ENCODE results near the gene HMX3.
A peak's percentile ranks its signal among the peaks of the same experiment; 100 is the strongest.

The HMX3 gene

DNA sequence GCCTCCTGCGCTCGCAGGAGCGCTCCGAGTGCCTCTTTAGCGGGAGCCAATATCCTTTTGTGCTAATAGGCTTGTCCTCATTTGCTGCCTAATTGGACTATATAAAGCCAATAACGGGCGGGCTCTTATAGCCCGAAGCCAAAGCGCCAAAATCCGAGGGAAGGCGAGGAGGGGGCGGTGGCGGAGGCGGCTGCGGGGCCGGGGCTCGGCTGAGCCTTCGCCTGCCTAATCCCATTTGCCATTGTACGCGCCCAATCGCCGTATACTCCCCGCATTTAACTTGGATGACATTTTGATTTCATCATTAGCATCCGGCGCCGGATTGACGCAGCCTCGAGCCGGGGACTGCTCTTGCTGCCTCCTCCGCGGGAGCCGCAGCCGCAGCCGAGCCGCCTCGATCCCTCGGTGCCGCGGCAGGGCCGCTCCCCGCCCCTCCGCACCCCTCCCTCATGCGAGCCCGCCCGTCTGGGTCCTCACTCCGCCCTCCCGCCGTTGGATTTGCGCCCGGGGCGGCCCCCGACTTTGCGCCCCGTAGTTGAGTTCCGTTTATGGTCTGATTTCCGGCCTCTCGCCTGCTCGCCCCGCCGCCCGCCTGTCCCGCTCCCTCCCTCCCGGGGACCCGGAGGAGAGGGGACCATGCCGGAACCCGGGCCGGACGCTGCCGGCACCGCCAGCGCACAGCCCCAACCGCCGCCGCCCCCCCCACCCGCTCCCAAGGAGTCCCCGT lies at the start of gene HMX3:
Gene HMX3 (plus strand): TSS at position 556 of the 727 bp plus-strand sequence. CDS start 81 bp downstream, at position 637.
- no peak for DNase-seq (ENCODE audit: low read depth, low spot score)

DNA sequence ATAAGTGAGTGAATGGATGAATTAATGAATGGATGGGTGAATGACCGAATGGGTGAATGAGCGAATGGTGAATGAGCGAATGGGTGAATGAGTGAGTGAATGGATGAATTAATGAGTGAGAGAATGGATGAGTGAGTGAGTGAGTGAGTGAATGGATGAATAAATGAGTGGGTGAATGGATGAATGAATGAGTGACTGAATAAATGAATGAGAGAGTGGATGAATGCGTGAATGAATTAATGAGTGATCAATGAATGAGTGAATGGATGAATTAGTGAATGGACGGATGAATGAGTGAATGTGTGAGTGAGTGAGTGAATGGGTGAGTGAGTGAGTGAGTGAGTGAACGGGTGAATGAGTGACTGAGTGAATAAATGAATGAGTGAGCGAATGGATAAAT lies 49.5 kb upstream of the HMX3 start:
- DNase-seq (ENCODE audit: low read depth, low spot score) = no peak

DNA sequence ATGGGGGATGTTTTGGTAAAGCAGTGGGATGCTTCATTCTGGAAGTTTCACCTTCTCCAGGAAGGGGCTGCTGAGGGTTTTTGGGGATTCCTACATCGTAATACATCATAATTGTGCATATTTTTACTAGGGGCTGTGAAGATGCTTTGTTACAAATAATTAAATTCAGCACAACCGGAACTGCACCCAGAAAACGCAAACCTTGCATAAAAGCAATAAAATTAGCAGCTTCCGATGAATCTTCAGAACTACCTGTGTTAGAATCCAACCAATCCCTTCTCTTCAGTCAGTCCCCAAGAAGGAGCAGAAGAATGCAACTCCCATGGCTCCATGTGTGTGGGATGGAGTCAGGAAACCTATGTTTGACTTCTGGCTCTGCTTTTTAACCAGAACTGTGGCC lies 48.4 kb upstream of the HMX3 start:
- DNase-seq (ENCODE audit: low read depth, low spot score) = no peak

DNA sequence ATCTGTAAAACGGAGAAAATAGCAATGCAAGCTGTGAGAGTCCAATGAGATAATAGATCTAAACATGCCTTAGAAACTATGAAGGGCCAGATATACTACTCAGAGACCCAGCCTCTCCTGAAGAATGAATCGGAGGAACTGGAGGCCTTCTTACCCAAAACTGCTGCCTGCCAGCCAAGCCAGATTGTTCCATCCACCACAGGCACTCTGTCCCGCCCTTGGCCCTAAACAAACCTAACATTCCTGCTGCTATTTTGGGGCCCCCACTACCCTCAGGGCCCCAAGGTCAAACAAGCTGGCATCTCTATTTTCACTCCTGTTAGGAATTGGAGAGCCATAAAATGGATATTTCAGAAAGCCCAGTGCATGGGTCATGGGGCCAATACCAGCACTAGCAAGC lies 48.0 kb upstream of the HMX3 start:
- no peak for DNase-seq (ENCODE audit: low read depth, low spot score)

DNA sequence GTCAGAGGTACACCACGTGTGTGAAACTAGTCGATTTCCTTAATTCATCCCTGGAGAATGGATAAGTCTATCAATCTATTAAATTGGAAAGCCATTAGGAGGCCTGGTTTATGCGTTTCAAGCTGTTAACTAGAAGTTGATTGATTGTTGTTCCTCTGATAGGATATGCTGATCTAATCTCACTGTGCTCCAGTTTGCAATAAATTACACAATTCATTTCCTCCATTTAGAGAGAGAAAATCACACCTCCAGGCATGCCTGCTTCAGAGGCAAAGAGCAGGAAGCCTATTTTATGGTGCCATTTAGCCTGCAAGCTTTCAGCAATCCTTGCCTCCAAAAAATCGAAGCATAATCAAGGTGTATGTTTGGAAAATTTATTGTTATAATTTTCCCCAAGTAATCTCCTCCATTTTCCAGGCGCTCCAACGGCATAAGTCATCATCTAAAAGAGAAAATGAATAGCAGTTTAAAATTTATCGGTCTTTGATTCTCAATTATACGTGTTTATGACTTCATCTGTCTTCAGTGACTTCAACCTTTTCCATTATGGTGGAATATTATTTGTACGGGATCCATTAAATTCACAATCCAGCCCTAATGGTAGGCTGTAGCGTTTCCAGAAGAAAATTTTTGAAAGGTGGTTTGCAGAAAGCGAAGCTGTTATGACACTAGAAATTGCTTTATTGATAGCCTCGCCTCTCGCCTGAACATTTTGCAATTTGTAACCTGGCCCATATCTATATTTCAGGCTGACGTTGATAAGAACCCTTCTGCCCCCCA lies 42.9 kb upstream of the HMX3 start:
- DNase-seq (ENCODE audit: low read depth, low spot score) = no peak

DNA sequence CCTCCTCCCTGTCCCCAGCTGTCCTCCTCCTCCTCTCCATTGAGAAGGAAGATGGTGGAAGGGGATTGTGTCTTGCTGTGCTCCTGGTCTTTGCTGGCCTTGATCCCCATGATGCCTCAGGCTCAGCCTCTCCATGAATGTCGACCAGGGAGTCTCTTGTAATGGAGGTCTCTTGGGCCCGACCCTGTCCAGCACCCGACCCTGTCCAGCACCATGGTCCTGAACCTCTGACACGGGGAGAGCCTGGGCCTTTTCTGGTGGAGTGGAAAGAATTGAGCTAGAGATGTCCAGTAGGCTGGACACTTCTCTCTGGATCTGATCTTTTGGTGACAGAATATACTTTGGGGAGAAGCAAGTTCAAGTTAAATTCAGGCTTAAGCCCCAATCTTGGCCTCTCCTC lies 42.3 kb upstream of the HMX3 start:
- no peak for DNase-seq (ENCODE audit: low read depth, low spot score)

DNA sequence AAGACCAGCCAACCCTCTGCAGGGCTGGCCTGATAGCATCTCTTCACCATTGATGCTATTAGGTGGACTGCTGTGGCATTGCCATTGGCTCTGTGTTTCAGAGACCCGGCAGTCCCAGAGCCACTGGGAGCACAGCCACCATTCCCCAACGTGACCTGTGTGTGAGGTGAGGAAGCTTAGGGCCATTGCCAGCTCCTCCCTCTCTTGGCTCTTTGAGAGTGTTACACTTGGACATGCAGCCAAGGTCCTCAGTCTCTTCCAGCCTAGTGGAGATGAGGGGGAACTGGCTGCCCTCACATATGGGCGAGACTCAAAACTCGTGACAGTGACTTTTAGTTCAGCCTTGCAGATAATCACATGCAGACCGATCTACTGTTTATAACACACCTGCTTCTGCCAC lies 39.3 kb upstream of the HMX3 start:
- no peak for DNase-seq (ENCODE audit: low read depth, low spot score)

DNA sequence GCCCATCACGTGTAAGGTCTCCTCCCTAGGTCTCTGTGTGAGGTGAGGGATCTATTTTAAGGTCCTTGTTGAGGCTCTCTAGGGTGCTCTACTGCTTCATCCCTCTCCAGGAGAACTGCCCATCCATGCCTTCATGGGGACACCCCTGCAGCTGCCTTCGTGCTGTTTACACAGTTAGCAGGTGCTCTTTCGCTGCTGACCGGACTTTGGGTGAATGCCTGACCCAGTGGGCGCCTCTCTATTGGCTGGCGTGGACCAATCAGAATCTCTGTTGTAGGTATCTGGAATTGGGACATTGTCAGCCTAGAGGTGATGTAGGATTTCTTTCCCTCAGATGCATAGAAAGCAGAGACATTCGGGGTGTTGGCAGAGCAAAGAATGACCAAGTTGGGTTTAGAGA lies 38.7 kb upstream of the HMX3 start:
- no peak for DNase-seq (ENCODE audit: low read depth, low spot score)

DNA sequence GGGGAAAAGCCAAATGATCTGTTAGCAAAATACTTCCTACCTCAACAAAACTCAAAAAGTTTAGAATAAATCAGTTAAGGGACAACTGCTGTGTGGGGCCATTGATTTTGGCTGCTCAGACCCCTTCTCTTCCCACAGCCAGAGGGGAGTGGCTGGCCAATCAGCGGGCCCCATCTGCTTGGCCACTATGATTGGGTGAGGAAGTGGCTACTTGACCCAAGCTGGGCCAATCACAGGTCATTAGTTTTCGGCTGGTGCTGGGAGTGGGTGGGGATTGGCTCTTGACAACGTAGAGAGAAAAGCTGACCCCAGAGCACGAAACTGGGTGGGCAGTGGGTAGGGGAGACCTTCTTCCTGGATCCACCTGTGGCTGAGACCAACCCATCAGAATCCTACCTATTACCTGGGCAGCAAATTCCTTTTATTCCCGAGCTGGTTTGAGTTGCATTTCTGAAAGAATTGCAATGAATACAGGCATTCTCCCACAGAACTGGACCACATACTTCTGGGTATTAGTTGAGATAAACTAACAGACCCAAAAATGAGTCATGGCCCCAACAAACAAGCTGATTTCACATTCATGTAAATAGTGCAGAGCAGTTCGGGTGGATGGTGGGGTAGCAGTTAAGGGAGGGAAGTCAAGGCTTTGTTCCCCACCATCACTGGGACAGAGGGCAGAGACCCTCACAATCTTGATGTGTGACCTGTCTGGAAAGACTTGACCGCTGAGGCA lies 35.6 kb upstream of the HMX3 start:
- peak; percentile 7 for DNase-seq (ENCODE audit: low read depth, low spot score)

DNA sequence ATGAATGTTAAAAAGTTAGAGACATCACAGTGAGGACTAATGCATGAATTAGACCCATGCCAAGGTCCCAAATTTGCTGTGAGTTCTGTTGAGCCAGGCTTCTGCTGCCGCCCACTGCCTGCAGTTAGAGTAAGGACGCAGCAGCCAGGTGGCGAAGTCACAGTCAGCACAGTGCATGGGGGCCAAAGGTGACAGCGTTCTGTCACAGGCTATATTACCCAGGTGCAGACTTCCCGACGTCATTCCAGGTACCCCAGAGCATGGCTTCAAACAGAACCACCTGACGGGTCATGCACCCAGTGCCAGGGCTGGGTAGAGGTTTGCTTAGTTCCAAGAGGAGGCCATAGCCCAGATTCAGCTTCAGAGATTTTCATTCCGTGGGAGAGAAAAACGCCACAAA lies 33.9 kb upstream of the HMX3 start:
- DNase-seq (ENCODE audit: low read depth, low spot score) = no peak

DNA sequence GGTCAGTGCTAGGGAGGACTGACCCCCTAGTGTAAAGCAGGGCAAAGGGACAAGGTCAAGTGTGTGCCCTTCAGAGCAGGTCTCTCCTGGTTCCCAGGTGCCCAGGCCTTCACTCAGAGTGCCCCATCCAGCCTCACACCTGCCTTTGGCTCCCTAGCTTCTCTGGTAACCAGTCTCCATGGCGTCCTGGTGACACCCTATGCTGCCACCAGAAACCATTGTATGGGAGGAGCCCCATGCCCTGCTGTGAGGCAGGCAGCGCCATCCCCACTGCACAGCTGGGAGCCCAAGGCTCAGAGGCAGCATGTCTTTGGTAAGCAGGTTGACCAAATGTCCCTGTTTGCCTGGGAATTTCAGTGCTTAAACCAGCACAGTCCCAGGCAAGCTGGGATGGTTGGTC lies 33.1 kb upstream of the HMX3 start:
- DNase-seq (ENCODE audit: low read depth, low spot score) = no peak

DNA sequence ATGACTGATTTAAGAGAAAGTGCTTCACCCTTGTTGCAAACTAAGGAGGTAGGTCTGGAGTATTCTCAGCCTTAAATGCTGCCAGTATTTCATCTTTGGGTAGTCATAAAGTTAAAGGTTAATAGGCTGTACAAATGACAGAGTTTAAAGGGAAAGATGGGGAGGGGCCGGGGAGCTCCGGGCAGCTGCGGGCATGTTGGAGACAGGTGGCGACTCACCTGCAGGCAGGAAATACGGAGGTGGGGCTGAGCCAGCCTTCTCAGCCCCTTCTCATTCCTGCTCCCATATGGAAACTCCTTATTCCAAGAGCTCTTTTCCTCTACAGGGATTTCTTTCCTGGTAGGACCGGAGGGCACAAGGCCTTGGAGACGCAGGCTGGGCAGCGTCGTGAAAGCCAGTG lies 31.8 kb upstream of the HMX3 start:
- DNase-seq (ENCODE audit: low read depth, low spot score) = no peak

DNA sequence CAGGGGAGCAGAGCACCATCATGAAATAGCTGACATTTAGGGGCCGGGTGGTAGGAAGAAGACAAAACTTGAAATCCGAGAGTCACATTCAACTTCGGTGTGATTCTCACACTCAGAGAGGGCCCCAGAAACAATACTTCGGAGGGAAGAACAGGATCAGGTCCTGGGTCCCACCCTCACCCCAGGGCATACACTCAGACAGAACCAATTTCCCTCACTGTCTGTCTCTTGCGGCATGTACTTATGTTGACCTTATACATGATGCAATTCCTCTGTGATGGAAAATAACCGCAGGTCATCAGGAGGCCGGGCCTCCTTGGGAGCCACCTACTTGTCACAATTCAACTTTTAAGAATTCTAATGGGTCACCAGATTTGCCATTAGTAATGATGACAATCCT lies 26.3 kb upstream of the HMX3 start:
- DNase-seq (ENCODE audit: low read depth, low spot score) = no peak

DNA sequence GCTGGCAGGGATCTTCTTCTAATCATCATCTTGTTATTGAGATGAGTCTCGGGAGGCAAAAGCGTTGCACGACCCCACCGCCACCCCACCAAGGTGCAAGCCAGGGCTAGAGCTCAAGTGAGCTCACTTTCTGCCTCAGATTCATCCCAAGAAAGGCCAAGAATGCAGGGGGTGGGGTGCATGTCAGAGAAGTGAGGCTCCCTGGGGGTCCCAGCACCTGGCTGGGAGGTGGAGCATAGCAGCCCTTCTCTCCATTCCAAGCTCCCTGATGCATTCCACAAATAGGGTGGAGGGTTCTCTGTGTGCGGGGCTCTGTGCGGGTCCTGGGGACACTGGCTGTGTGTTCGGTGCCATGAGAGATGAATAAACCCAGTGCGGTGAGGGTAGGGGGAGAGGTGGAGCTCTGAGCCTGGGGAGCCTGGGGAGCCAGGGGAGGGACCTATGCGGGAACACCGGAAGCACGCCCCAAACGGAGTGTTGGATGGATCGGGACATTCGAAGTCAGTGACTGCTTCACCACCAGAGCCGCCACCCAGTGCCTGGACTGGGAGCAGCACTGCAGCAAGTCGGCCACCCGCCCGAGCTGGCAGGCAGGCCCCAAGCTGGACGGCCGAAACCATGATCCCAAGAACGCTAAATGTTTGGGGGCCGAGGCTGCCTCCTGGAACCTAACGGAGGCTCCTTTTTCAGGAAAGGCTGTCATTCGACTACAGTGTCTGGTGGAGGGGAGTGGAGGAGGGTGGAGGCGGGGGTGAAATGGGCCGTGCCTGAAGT lies 17.9 kb upstream of the HMX3 start:
- DNase-seq (ENCODE audit: low read depth, low spot score) = no peak

DNA sequence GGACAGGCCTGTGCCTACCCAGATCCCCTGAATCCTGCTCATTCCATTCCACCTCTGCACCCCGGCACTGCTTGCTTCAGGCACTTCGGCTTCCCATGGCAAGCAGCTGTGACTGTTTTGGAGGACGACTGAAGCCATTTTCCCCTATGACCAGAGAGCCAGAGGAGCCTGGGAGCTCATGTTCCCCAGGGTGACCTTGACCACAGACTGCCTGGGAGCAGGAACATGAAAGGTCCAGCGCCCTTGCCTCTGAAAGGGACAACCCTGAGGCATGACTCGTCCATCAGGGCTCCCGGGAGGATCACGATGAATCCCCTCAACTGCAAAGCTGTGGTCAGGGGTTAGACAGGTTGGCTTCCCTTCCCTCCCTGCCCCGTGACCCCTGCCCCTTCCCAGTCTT lies 16.7 kb upstream of the HMX3 start:
- no peak for DNase-seq (ENCODE audit: low read depth, low spot score)

DNA sequence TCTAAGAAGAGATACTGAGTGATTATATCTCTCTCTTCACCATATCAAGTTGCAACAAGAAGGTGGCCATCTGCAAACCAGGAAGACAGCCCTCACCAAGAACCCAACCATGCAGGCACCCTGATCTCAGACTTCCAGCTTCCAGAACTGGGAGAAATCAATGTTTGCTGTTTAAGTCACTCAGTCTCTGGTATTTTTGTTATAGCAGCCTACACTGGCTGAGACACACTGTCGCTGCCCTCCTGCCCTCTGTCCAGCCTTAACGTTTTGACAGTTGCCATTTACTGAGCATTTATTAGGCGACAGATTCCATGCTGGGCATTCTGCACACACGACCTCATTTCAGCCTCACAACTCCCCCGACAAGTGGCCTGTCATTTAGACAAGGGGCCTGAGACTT lies 9.5 kb upstream of the HMX3 start:
- no peak for DNase-seq (ENCODE audit: low read depth, low spot score)

DNA sequence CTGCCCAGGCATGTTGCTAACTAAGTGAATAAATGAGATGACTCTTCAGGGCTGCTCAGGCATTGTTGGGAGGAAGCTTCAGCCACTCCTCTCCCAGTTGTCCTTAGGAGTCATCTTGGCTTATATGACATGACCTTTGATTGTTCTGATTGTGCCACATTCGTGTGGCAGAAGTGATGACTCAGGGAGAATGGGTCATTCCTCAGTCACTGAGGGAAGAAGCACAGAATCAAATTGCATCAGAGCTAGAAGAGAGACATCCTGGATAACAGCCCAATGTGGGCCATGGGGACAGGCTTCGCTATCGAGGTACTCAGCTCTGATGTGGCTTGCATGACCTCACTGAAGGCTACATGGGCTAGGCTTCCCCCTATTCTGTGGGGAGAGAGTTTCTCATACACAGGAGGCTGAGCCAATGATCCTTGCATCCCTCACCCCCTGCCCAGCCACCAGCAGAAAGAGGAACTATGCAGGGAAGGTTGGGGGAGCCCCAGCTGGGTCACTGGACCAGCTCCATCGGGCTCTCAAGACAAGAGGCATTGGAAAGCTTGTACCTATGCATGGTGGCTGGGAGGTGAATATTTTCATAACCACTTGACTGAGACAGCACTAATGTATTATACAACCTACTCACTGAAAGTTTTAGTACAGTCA lies 6.0 kb upstream of the HMX3 start:
- no peak for DNase-seq (ENCODE audit: low read depth, low spot score)

DNA sequence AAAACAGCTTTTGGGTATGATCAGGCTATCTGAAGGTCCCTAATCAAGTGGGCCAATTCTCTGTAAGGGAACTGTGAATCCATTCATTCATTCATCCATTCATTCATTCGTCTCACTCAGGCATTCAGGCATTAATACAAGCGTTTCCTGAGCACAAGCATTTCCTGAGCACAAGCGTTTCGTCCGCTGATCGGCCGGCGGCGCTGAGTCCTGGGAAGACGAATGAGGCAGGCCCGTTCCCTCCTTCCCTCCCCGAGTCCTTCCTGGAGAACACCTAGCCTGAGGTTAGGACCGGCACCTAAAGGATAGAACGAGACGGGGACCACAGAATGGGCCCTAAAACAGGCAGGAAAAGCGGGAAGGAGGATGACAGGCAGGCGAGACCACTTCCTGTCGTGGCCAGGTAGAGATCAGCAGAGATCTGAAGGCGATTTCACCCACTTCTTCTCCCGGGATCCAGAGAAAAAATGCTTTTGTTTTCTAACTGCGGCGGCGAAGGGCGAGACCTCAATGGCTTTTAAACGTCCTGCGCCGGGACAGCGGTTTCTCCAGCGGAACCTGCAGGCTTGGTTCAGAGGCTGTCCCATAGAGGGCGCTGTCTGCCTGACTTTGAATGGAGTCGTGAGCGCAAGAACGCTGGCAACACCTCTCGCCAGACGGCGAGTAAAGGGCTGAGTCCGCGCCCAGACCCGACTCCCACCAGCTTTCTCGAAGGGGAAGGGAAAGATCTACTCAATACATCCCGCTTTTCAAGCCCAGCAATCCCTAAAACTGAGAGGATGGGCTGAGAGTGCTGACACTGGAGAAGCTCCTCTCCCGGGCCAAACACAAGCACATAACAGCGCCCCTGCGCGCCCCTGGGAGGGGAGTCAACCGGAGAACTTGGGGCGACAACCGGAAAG lies 2.9 kb upstream of the HMX3 start:
- peak; percentile 91 for DNase-seq (ENCODE audit: low read depth, low spot score)

DNA sequence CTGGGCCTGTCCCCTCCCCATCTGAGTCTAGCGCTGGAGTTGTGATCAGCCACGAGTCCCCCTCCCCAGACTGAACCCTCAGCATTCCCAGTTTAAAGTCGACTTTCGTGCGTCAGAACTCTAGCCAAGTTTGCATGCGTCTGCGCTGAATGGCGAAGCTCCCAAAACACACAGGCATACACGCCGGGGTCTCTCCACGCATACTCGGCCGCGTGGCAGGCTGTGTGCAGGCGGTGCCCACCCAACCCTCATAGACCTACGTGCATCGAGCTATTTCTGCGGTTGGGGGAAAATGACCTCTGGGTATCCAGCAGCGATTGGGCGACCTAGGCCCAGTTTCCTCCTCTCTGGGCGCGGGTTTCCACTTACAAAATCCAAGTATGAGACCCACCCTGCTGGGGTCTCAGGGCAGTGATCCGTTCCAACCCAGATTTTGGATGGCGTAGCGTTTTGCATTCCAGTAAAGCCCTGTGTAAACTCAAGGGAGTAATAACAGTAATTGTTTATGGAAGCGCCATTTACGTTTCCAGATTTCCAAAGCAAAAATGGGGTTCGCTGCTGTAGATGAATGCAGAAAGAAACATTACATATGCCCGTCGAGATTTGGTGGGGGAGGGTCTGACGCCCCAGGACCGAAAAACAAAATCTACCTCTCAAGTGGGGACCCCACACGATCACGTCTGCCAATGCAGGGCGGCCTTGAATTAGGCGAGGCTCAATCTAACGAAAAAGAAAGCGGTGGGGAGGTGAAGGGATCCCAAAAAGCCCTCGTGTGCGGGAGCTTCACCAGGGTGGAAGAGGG lies 2.0 kb upstream of the HMX3 start:
- DNase-seq (ENCODE audit: low read depth, low spot score) = no peak
